ENCODE results near the gene MORN3. TPM values are rescaled to one million over a fixed set of nuclear protein-coding genes. Genes with fewer than 3 reads are reported as not detected.

Gene MORN3
- total and polyA plus RNA-seq, 2 donors (not counting 1 experiment from before 2014, with no cell fraction given) = 0.22 to 1.3 TPM

- no peaks in the 10 kb centered on the region for H4K20me1 ChIP-seq (ENCODE audit: control insufficient read depth, insufficient read depth, low read length, poor library complexity, severe bottlenecking)
- H2AFZ ChIP-seq (ENCODE audit: insufficient read depth, low read depth, low read length, poor library complexity, severe bottlenecking) = no peak overlapping the region
- ChIA-PET POLR2A (interaction anchor here (0.5 to 1.2 kb wide), 4 partner anchors 39 to 127 kb away, joined by 3 to 6 read pairs (median 3); no protein-coding TSS in a partner anchor), CTCF (interaction anchor here (0.8 to 5.7 kb wide), 4 partner anchors 48 to 128 kb away, joined by 3 to 27 read pairs (median 4); no protein-coding TSS in a partner anchor)
- no peak overlapping the region for H3K9ac ChIP-seq (ENCODE audit: low read length)
- H3K4me1 ChIP-seq (ENCODE audit: control insufficient read depth in 2 of 2, insufficient read depth in 2 of 2, low read length in 2 of 2) = peaks cover 21 to 31% of the 10 kb centered on the region in 2 donors
- DNase-seq (no peak), ATAC-seq (ENCODE audit: low read depth) (no peak)
- 78% methylated on average over 2 of the region's 8 CpGs for WGBS (ENCODE audit: insufficient coverage)
- Mint-ChIP-seq H3K4me3 (no peak overlapping the region), H3K9me3 (ENCODE audit: insufficient read depth) (no peaks in the 10 kb centered on the region), H3K4me1 (peaks cover 33% of the 10 kb centered on the region), H3K27ac (peak overlapping the region; percentile 15), H3K27me3 (no peaks in the 10 kb centered on the region)
- no peak overlapping the region for H3K27ac ChIP-seq (ENCODE audit: low read length in 2 of 2)
- no peak overlapping the region for H3K4me2 ChIP-seq (replicated peaks; ENCODE audit: low read depth, low read length, poor library complexity, severe bottlenecking)
- no peak overlapping the region for H3K4me3 ChIP-seq (ENCODE audit: control extremely low read depth in 1 of 5, extremely low read depth in 1 of 5, insufficient read depth in 1 of 5, low read depth in 2 of 5, low read length in 4 of 5)
- H3K36me3 ChIP-seq (replicated peaks in 1 of 2; ENCODE audit: control extremely low read depth in 1 of 2, control insufficient read depth in 1 of 2, extremely low read depth in 1 of 2, insufficient read depth in 2 of 2, low read length in 1 of 2) = no peaks in the 10 kb centered on the region
- H3K79me2 ChIP-seq (ENCODE audit: control insufficient read depth, insufficient read depth, low read length) = peaks cover 3% of the 10 kb centered on the region
- no peaks in the 10 kb centered on the region for H3K9me3 ChIP-seq (ENCODE audit: control extremely low read depth in 1 of 3, control insufficient read depth in 2 of 3, insufficient read depth in 1 of 3, low read length in 2 of 3)
- TF ChIP-seq EZH2 (IDR thresholded peaks at IDR 0.05; ENCODE audit: borderline replicate concordance, insufficient read depth, low read depth, low read length, poor library complexity, severe bottlenecking) (no peak), CTCF (IDR thresholded peaks at IDR 0.05) (no peak)
- intact Hi-C loops (cut with micrococcal nuclease) = no loop called here
- no peaks in the 10 kb centered on the region for H3K27me3 ChIP-seq (replicated peaks in 1 of 4; ENCODE audit: control extremely low read depth in 1 of 4, control insufficient read depth in 3 of 4, insufficient read depth in 4 of 4, low read length in 3 of 4)
Observed at GRCh38 chr12:121620333-121620891, 49.0 kb downstream of the MORN3 start.

DNA sequence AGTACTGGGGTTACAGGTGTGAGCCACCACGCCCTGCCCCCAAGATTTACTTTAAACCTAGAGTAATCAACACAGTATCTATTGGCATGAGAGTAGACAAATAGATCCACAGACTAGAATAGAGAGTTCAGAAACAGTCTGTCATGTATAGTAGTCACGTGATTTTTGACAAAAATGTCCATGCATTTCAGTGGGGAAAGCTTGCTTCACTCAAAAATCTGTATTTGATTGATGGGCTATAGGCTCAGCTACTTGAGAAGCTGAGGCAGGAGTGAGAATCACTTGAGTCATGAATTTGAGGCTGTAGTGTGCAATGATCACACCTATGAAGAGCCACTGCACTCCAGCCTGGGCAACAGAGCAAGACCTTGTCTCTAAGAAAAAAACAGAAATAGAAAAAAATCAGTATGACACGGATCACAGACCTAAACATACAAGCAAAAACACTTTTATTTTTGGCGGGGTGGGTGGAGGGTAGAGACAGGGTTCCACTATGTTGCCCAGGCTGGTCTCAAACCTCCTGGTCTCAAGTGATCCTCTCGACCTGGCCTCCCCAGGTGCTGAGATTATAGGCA is 50.7 kb downstream of the MORN3 start:
- Mint-ChIP-seq H3K4me1 (peaks cover 30% of the 10 kb centered on the region), H3K27me3 (no peaks in the 10 kb centered on the region), H3K4me3 (peak overlapping the region; percentile 26), H3K9me3 (ENCODE audit: insufficient read depth) (no peaks in the 10 kb centered on the region), H3K27ac (peak overlapping the region; percentile 73)
- DNase-seq (peak; percentile 44), ATAC-seq (ENCODE audit: low read depth) (peak; percentile 68)
- H3K9me3 ChIP-seq (ENCODE audit: control extremely low read depth in 1 of 3, control insufficient read depth in 2 of 3, insufficient read depth in 1 of 3, low read length in 2 of 3) = peaks cover 0 to 5% (median 0%) of the 10 kb centered on the region in 3 donors
- H3K36me3 ChIP-seq (replicated peaks in 1 of 2; ENCODE audit: control extremely low read depth in 1 of 2, control insufficient read depth in 1 of 2, extremely low read depth in 1 of 2, insufficient read depth in 2 of 2, low read length in 1 of 2) = no peaks in the 10 kb centered on the region
- peaks cover 1% of the 10 kb centered on the region for H3K79me2 ChIP-seq (ENCODE audit: control insufficient read depth, insufficient read depth, low read length)
- H3K27me3 ChIP-seq (replicated peaks in 1 of 4; ENCODE audit: control extremely low read depth in 1 of 4, control insufficient read depth in 3 of 4, insufficient read depth in 4 of 4, low read length in 3 of 4) = no peaks in the 10 kb centered on the region
- WGBS (ENCODE audit: insufficient coverage) = 63% methylated on average over 2 of the region's 5 CpGs
- H4K20me1 ChIP-seq (ENCODE audit: control insufficient read depth, insufficient read depth, low read length, poor library complexity, severe bottlenecking) = no peaks in the 10 kb centered on the region
- H3K9ac ChIP-seq (ENCODE audit: low read length) = no peak overlapping the region
- peak overlapping the region; percentile 37 for H3K4me2 ChIP-seq (replicated peaks; ENCODE audit: low read depth, low read length, poor library complexity, severe bottlenecking)
- no peak overlapping the region for H2AFZ ChIP-seq (ENCODE audit: insufficient read depth, low read depth, low read length, poor library complexity, severe bottlenecking)
- intact Hi-C loops (cut with micrococcal nuclease) = no loop called here
- CTCF ChIA-PET = interaction anchor here (0.9 to 5.7 kb wide), 2 partner anchors 14 to 66 kb away, joined by 3 to 27 read pairs; no protein-coding TSS in a partner anchor
- H3K4me3 ChIP-seq (ENCODE audit: control extremely low read depth in 1 of 5, extremely low read depth in 1 of 5, insufficient read depth in 1 of 5, low read depth in 2 of 5, low read length in 4 of 5) = no peak overlapping the region
- H3K4me1 ChIP-seq (ENCODE audit: control insufficient read depth in 2 of 2, insufficient read depth in 2 of 2, low read length in 2 of 2) = peaks cover 16 to 29% of the 10 kb centered on the region in 2 donors
- H3K27ac ChIP-seq (ENCODE audit: low read length in 2 of 2) = no peak overlapping the region
- POLR2A ChIA-PET = interaction anchor here (0.6 to 1.0 kb wide), 4 partner anchors 30 to 1842 kb away, joined by 3 to 7 read pairs (median 5); no protein-coding TSS in a partner anchor
- no peak for TF ChIP-seq EZH2 (IDR thresholded peaks at IDR 0.05; ENCODE audit: borderline replicate concordance, insufficient read depth, low read depth, low read length, poor library complexity, severe bottlenecking)
- TF ChIP-seq CTCF (IDR thresholded peaks at IDR 0.05) = no peak

All from B cell (primary cell).